ENCODE measurements around the gene ANO10. TPM values are rescaled to one million over a fixed set of nuclear protein-coding genes. Genes with fewer than 3 reads are reported as not detected.

The ANO10 gene
- total RNA-seq, 2 donors from 2014 or later, result 83.8 to 112 TPM

DNA sequence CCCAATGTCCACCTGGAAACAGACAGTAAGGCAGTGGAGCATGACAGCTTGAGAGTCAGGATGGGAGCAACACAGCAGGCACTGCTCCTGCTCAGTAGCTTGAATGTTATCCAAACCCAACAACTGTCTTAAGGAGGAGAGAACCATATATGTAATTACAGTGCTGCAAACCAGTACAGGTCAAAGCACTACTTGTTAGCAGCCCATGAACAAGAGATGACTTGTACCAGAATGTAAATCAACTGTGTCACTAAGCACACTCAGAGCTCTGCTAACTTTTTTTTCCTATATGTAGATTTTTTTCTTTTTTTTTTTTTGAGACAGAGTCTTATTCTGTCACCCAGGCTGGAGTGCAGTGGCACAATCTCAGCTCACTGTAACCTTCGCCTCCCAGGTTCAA, 87.1 kb downstream of the ANO10 start:
- H3K4me1 Mint-ChIP-seq, result peaks cover 9% of the 10 kb centered on the region
- H3K27ac Mint-ChIP-seq, result no peak overlapping the region
- H3K4me3 Mint-ChIP-seq, result no peak overlapping the region
- H3K27me3 Mint-ChIP-seq (ENCODE audit: insufficient read depth), result no peaks in the 10 kb centered on the region
- Histone ChIP-seq H3K27me3 (ENCODE audit: control insufficient read depth, insufficient read depth, low read length, poor library complexity, severe bottlenecking) (peaks cover 8% of the 10 kb centered on the region), H3K4me1 (ENCODE audit: control insufficient read depth, insufficient read depth, low read length) (no peaks in the 10 kb centered on the region), H3K4me3 (ENCODE audit: low read length) (no peak overlapping the region), H3K27ac (ENCODE audit: low read depth, low read length) (no peak overlapping the region), H3K9me3 (ENCODE audit: control insufficient read depth, low read length) (no peaks in the 10 kb centered on the region), H3K36me3 (ENCODE audit: control insufficient read depth, insufficient read depth, low read length) (peaks cover 3% of the 10 kb centered on the region), H3K9ac (ENCODE audit: extremely low read depth, low read length, poor library complexity, severe bottlenecking) (no peak overlapping the region)
- no peaks in the 10 kb centered on the region for H3K9me3 Mint-ChIP-seq
- 97 to 100% methylated on average over 1 of the region's 1 CpG for WGBS, 2 experiments (ENCODE audit: insufficient coverage in 1 of 2, insufficient read length in 1 of 2)
- TF ChIP-seq, protein P1, sequence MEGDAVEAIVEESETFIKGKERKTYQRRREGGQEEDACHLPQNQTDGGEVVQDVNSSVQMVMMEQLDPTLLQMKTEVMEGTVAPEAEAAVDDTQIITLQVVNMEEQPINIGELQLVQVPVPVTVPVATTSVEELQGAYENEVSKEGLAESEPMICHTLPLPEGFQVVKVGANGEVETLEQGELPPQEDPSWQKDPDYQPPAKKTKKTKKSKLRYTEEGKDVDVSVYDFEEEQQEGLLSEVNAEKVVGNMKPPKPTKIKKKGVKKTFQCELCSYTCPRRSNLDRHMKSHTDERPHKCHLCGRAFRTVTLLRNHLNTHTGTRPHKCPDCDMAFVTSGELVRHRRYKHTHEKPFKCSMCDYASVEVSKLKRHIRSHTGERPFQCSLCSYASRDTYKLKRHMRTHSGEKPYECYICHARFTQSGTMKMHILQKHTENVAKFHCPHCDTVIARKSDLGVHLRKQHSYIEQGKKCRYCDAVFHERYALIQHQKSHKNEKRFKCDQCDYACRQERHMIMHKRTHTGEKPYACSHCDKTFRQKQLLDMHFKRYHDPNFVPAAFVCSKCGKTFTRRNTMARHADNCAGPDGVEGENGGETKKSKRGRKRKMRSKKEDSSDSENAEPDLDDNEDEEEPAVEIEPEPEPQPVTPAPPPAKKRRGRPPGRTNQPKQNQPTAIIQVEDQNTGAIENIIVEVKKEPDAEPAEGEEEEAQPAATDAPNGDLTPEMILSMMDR (conservative IDR thresholded peaks at IDR 0.05), result no peak
- no peak for DNase-seq
- H3K36me3 Mint-ChIP-seq (ENCODE audit: low read depth), result peaks cover 14% of the 10 kb centered on the region

DNA sequence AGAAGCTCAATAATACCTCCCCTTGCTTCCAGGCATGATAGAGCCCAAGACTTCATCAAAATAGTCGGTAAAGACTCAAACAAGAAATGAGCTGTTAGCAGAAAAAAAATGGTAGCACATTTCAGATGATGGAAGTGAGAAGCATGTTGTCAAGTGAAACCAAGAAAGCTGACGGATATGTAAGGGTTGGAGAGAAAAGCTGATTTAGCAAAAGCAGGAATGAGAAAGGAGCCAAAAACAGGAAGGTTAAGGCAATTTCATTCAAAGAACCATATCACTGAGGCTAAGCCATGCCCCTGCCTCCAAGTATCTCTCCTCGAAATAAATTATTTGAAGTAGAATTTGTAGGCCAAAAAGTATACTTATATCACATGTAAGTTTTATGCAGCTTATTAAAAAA, 88.8 kb downstream of the ANO10 start:
- H3K27me3 Mint-ChIP-seq (ENCODE audit: insufficient read depth), result no peaks in the 10 kb centered on the region
- H3K9me3 Mint-ChIP-seq, result peaks cover 5% of the 10 kb centered on the region
- H3K9ac ChIP-seq (ENCODE audit: extremely low read depth, low read length, poor library complexity, severe bottlenecking), result no peak overlapping the region
- peaks cover 5% of the 10 kb centered on the region for H3K4me1 Mint-ChIP-seq
- peaks cover 17% of the 10 kb centered on the region for H3K36me3 ChIP-seq (ENCODE audit: control insufficient read depth, insufficient read depth, low read length)
- peaks cover 16% of the 10 kb centered on the region for H3K36me3 Mint-ChIP-seq (ENCODE audit: low read depth)
- H3K9me3 ChIP-seq (ENCODE audit: control insufficient read depth, low read length), result peaks cover 14% of the 10 kb centered on the region
- H3K4me3 ChIP-seq (ENCODE audit: low read length), result no peak overlapping the region
- 93 to 95% methylated on average over 2 of the region's 3 CpGs for WGBS, 2 experiments (ENCODE audit: insufficient coverage in 1 of 2, insufficient read length in 1 of 2)
- no peak for DNase-seq
- H3K4me1 ChIP-seq (ENCODE audit: control insufficient read depth, insufficient read depth, low read length), result no peaks in the 10 kb centered on the region
- H3K27ac Mint-ChIP-seq, result no peak overlapping the region
- H3K27ac ChIP-seq (ENCODE audit: low read depth, low read length), result no peak overlapping the region
- H3K27me3 ChIP-seq (ENCODE audit: control insufficient read depth, insufficient read depth, low read length, poor library complexity, severe bottlenecking), result peaks cover 8% of the 10 kb centered on the region
- H3K4me3 Mint-ChIP-seq, result no peak overlapping the region
- TF ChIP-seq, protein P1 (conservative IDR thresholded peaks at IDR 0.05), result no peak

- 95 to 100% methylated on average over 1 to 3 of the region's 3 CpGs for WGBS, 2 experiments (ENCODE audit: insufficient coverage in 1 of 2, insufficient read length in 1 of 2)
- Histone ChIP-seq H3K9ac (ENCODE audit: extremely low read depth, low read length, poor library complexity, severe bottlenecking) (no peak overlapping the region), H3K36me3 (ENCODE audit: control insufficient read depth, insufficient read depth, low read length) (peaks cover 18% of the 10 kb centered on the region), H3K9me3 (ENCODE audit: control insufficient read depth, low read length) (peaks cover 15% of the 10 kb centered on the region), H3K27me3 (ENCODE audit: control insufficient read depth, insufficient read depth, low read length, poor library complexity, severe bottlenecking) (no peaks in the 10 kb centered on the region), H3K27ac (ENCODE audit: low read depth, low read length) (no peak overlapping the region), H3K4me3 (ENCODE audit: low read length) (no peak overlapping the region), H3K4me1 (ENCODE audit: control insufficient read depth, insufficient read depth, low read length) (no peaks in the 10 kb centered on the region)
- Mint-ChIP-seq H3K27me3 (ENCODE audit: insufficient read depth) (peaks cover 2% of the 10 kb centered on the region), H3K27ac (no peak overlapping the region), H3K4me1 (peaks cover 5% of the 10 kb centered on the region), H3K36me3 (ENCODE audit: low read depth) (peaks cover 20% of the 10 kb centered on the region), H3K4me3 (no peak overlapping the region), H3K9me3 (peaks cover 5% of the 10 kb centered on the region)
- no peak for DNase-seq
- TF ChIP-seq, protein P1 (conservative IDR thresholded peaks at IDR 0.05), result no peak
Observed at GRCh38 chr3:43531835-43532234, 90.0 kb downstream of the ANO10 start.
